BE2C (cell line): ENCODE results near the gene RASA3.

Experiments
- DNase-seq: peaks from one replicate; pipeline ENCODE4 v3.0.0-alpha.2; 2020
- H3K27me3 ChIP-seq: fragments of 250-450 bp; sonication (Bioruptor Pico); 2 replicates; pipeline ENCODE4 v1.5.1; 2020; ENCODE audit warnings: mild to moderate bottlenecking
- H3K36me3 ChIP-seq: fragments of 250-450 bp; sonication (Bioruptor Pico); 2 replicates; pipeline ENCODE4 v1.5.1; 2020; ENCODE audit warnings: mild to moderate bottlenecking
- H3K4me1 ChIP-seq: fragments of 250-450 bp; sonication (Bioruptor Pico); 2 replicates; pipeline ENCODE4 v1.5.1; 2020
- H3K4me3 ChIP-seq: 2 replicates; pipeline ENCODE4 v1.5.1; 2011; ENCODE audit warnings: low read depth, low read length
- H3K9me3 ChIP-seq: fragments of 250-450 bp; sonication (Bioruptor Pico); 2 replicates; pipeline ENCODE4 v1.5.1; 2020
- TF ChIP-seq, protein P1 (sequence below): IDR thresholded peaks from 2 replicates; pipeline ENCODE4 v1.5.1; 2012; ENCODE audit warnings: mild to moderate bottlenecking, low read depth, low read length

Gene RASA3

DNA sequence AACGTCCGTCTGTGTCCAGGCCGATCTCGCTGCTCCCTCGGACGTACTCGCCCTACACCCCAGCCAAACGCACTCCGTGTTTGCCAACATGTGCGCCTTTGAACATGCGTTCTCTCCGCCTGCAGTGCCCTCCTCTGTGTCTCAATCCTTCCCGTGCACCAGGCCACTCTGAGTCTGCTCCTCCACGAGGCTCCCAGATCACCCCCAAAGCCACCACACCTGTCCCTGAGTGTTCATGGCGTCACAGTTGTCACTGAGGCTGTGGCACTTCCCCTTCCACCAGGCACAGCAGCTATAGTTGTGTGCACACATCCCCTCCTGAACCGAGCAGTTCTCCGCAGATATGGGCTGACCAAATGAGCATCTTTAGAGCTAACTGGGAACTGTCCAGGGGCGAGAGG lies 35.6 kb downstream of the RASA3 start:
- DNase-seq: no peak
- peaks cover 24% of the 10 kb centered on the region for H3K4me1 ChIP-seq

DNA sequence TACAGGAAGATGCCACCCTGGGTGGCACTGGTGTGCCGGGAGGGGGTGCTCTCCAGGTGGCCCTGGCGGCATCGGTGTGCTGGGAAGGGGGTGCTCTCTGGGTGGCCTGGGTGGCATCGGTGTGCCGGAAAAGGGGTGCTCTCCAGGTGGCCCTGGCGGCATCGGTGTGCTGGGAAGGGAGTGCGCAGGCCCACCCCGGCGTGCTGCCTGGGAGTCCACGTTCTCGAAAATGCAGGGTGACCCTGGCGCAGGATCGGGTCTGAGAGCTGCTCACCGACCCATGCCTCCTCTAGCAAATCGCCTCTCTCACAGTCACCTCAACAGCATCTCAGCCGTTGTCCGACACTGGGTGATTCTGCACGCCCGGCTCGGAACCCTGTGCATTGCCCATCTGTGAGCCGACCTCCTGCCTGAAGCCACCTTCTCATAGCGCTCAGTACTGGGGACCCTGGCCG lies 36.4 kb downstream of the RASA3 start:
- Histone ChIP-seq H3K36me3 (peaks cover 2% of the 10 kb centered on the region; the same call in 1 of the 2 replicates), H3K9me3 (no peaks in the 10 kb centered on the region; the same call in none of the 2 replicates), H3K27me3 (no peaks in the 10 kb centered on the region), H3K4me3 (no peak overlapping the region), H3K4me1 (peaks cover 24% of the 10 kb centered on the region)
- no peak for DNase-seq
- TF ChIP-seq, protein P1, sequence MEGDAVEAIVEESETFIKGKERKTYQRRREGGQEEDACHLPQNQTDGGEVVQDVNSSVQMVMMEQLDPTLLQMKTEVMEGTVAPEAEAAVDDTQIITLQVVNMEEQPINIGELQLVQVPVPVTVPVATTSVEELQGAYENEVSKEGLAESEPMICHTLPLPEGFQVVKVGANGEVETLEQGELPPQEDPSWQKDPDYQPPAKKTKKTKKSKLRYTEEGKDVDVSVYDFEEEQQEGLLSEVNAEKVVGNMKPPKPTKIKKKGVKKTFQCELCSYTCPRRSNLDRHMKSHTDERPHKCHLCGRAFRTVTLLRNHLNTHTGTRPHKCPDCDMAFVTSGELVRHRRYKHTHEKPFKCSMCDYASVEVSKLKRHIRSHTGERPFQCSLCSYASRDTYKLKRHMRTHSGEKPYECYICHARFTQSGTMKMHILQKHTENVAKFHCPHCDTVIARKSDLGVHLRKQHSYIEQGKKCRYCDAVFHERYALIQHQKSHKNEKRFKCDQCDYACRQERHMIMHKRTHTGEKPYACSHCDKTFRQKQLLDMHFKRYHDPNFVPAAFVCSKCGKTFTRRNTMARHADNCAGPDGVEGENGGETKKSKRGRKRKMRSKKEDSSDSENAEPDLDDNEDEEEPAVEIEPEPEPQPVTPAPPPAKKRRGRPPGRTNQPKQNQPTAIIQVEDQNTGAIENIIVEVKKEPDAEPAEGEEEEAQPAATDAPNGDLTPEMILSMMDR: no peak

More for the DNA sequence above, 35.6 kb downstream of the RASA3 start:
- TF ChIP-seq, protein P1: no peak
- Histone ChIP-seq H3K27me3 (no peaks in the 10 kb centered on the region), H3K36me3 (peaks cover 2% of the 10 kb centered on the region; the same call in 1 of the 2 replicates), H3K4me3 (no peak overlapping the region), H3K9me3 (no peaks in the 10 kb centered on the region; the same call in none of the 2 replicates)

DNA sequence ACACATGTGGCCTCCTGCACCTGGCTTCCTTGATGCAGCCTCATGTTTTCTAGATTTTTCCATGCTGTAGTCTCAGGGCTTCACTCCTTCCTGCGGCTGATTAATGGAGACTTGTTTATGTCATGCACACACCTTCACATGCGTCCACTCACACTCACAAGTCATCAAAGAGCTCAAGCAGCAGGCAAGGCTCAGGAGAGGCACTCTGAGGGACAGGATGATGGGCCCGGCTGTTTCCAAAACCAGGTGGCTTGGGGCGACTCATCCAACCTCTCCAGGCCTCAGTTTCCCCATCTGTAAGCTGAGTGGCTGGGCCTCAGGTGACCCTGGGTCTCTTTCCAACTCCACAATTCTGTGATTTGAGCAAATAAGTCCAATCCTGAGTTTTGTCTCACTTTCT lies 36.9 kb downstream of the RASA3 start:
- H3K4me1 ChIP-seq: peaks cover 24% of the 10 kb centered on the region
- no peak for DNase-seq
- H3K4me3 ChIP-seq: no peak overlapping the region
- peaks cover 2% of the 10 kb centered on the region; the same call in 1 of the 2 replicates for H3K36me3 ChIP-seq
- H3K27me3 ChIP-seq: no peaks in the 10 kb centered on the region
- TF ChIP-seq, protein P1: no peak
- no peaks in the 10 kb centered on the region; the same call in none of the 2 replicates for H3K9me3 ChIP-seq

DNA sequence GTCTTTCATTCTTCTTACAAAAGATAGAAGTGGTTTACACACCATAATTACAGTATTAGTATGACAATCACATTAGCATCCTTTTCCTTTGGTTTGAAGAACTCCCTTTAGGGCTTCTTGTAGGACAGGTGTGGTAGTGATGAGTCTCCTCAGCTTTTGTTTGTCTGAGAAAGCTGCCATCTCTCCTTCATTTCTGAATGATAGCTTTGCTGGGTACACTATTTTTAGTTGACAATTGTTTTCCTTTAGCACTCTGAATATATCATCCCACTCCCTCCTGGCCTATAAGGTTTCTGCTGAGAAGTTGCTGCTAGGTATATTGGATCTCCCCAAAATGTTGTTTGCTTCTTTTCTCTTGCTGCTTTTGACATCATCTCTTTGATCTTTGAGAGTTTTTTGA lies 39.3 kb downstream of the RASA3 start:
- TF ChIP-seq, protein P1: no peak
- H3K36me3 ChIP-seq: peaks cover 2% of the 10 kb centered on the region; the same call in 1 of the 2 replicates
- no peak for DNase-seq
- H3K4me3 ChIP-seq: no peak overlapping the region
- H3K9me3 ChIP-seq: no peaks in the 10 kb centered on the region; the same call in none of the 2 replicates
- no peaks in the 10 kb centered on the region for H3K27me3 ChIP-seq
- peaks cover 16% of the 10 kb centered on the region for H3K4me1 ChIP-seq

DNA sequence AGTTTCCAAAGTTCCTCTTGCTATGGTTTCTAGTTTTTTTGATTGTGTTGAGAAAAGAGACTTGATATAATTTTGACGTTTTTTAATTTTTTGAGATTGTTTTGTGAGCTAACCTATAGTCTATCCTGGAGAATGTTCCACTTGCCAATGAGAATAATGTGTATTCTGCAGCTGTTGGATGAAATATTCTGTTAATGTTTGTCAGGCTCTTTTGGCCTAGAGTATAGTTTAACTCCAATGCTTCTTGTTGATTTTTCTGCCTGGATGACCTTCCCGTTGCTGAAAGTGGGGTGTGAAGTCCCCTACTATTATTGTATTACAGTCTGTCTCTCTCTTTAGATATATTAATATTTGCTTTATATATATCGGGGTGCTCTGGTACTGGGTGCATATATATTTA lies 40.0 kb downstream of the RASA3 start:
- no peak for DNase-seq
- TF ChIP-seq, protein P1: no peak
- no peak overlapping the region for H3K4me3 ChIP-seq
- no peaks in the 10 kb centered on the region for H3K27me3 ChIP-seq
- peaks cover 2% of the 10 kb centered on the region; the same call in 1 of the 2 replicates for H3K36me3 ChIP-seq
- H3K9me3 ChIP-seq: no peaks in the 10 kb centered on the region; the same call in none of the 2 replicates
- peaks cover 9% of the 10 kb centered on the region for H3K4me1 ChIP-seq

DNA sequence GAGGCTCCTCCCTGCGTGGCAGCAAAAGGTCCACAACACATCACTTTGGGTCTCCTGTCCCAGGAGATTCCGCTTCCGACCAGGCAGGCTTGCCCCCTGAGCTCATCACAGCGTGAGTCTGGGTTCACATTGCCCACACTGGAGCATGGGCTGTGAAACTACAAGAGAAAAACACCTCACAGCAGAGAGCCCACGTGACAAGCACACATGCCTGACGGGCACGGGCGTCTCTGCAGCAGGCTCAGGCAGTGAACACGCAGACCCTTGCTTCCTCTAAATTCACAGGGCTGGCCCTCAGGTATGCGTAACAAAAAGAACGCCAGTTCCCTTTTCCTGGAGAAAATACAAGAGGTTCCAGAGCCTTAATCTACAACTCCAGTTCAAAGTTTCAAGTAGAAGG lies 41.9 kb downstream of the RASA3 start:
- Histone ChIP-seq H3K27me3 (no peaks in the 10 kb centered on the region), H3K9me3 (no peaks in the 10 kb centered on the region; the same call in none of the 2 replicates), H3K4me1 (no peaks in the 10 kb centered on the region), H3K4me3 (no peak overlapping the region), H3K36me3 (no peaks in the 10 kb centered on the region; the same call in 1 of the 2 replicates)
- TF ChIP-seq, protein P1: no peak
- no peak for DNase-seq
